GM23248 (cell line): ENCODE results near the gene TBC1D10A. TPM values are rescaled to one million over a fixed set of nuclear protein-coding genes. Genes with fewer than 3 reads are reported as not detected.

Experiments
- DNase-seq: peaks from one replicate; pipeline ENCODE4 v3.0.0-alpha.2; 2015
- H2AFZ ChIP-seq: fragments of 200-600 bp; sonication (generic); 2 replicates; pipeline ENCODE4 v1.6.1; 2016; ENCODE audit warnings: antibody characterized with exemption
- H3F3A ChIP-seq: fragments of 200-600 bp; sonication (generic); 2 replicates; pipeline ENCODE4 v1.6.1; 2016; ENCODE audit warnings: mild to moderate bottlenecking, antibody characterized with exemption, mixed run types; ENCODE audit not compliant: insufficient read depth
- H3K27ac ChIP-seq: fragments of 200-600 bp; sonication (generic); 2 replicates; pipeline ENCODE4 v1.5.1; 2016; ENCODE audit warnings: mild to moderate bottlenecking
- H3K27me3 ChIP-seq: fragments of 200-600 bp; sonication (generic); replicated peaks from 2 replicates; pipeline ENCODE4 v1.6.1; 2016; ENCODE audit warnings: mild to moderate bottlenecking; ENCODE audit not compliant: insufficient read depth
- H3K36me3 ChIP-seq: fragments of 200-600 bp; sonication (generic); 2 replicates; pipeline ENCODE4 v1.6.1; 2016; ENCODE audit warnings: low read depth, mild to moderate bottlenecking
- H3K4me1 ChIP-seq: fragments of 200-600 bp; sonication (generic); 2 replicates; pipeline ENCODE4 v1.6.1; 2016; ENCODE audit warnings: mild to moderate bottlenecking; ENCODE audit not compliant: insufficient read depth
- H3K4me2 ChIP-seq: fragments of 200-600 bp; sonication (generic); one replicate; pipeline ENCODE4 v1.6.1; 2016; ENCODE audit warnings: mild to moderate bottlenecking; ENCODE audit not compliant: unreplicated experiment
- H3K4me3 ChIP-seq: fragments of 200-600 bp; sonication (generic); 2 replicates; pipeline ENCODE4 v1.5.1; 2016; ENCODE audit warnings: mild to moderate bottlenecking
- H3K79me2 ChIP-seq: fragments of 200-600 bp; sonication (generic); 2 replicates; pipeline ENCODE4 v1.6.1; 2016; ENCODE audit warnings: mild to moderate bottlenecking; ENCODE audit not compliant: insufficient read depth
- H3K9ac ChIP-seq: fragments of 200-600 bp; sonication (generic); 2 replicates; pipeline ENCODE4 v1.6.1; 2016; ENCODE audit warnings: mild to moderate bottlenecking
- H3K9me2 ChIP-seq: fragments of 200-600 bp; sonication (generic); 2 replicates; pipeline ENCODE4 v1.6.1; 2016; ENCODE audit warnings: mixed run types, mild to moderate bottlenecking, moderate library complexity; ENCODE audit not compliant: insufficient read depth
- H3K9me3 ChIP-seq: fragments of 200-600 bp; sonication (generic); one replicate; pipeline ENCODE4 v1.6.1; 2017; ENCODE audit warnings: low read depth
- H4K20me1 ChIP-seq: fragments of 200-600 bp; sonication (generic); 2 replicates; pipeline ENCODE4 v1.6.0; 2016; ENCODE audit not compliant: insufficient read depth
- EZH2 ChIP-seq: fragments of 200-600 bp; sonication (generic); IDR thresholded peaks from 2 replicates; pipeline ENCODE4 v1.6.1; 2018; ENCODE audit warnings: antibody characterized with exemption, mild to moderate bottlenecking; ENCODE audit not compliant: insufficient read depth, poor library complexity, severe bottlenecking
- EZH2phosphoT487 ChIP-seq: fragments of 200-600 bp; sonication (generic); IDR thresholded peaks from 2 replicates; pipeline ENCODE4 v1.6.1; 2018; ENCODE audit warnings: antibody characterized with exemption, moderate library complexity, mild to moderate bottlenecking, low read depth; ENCODE audit not compliant: insufficient read depth
- WGBS, 2 experiments: methylation state at CpG; one replicate each; pipeline ENCODE4 v1.1.6; 2015 to 2017; ENCODE audit warnings: low lambda C conversion rate in 2 of 2, low coverage in 1 of 2; ENCODE audit errors: missing lambda C conversion rate in 2 of 2; 5-methylcytosine and 5-hydroxymethylcytosine counted together
- in situ Hi-C: fragments of 300-500 bp; cut with MboI; formaldehyde crosslinking; loops from 2 replicates; pipeline ENCODE4 v1.15.0; 2020
- polyA plus RNA-seq: library from polyadenylated mRNA; unstranded; fragments of >200 nt; fragmentation: Nextera tagmentation; extraction: Ambion mirVana; gene quantifications from 2 replicates; pipeline ENCODE4 v1.2.1, GENCODE V29; 2016
- total RNA-seq: library from RNA; depleted of rRNA; stranded (reverse); fragments of >200 nt; shearing (Covaris generic); gene quantifications from 2 replicates; pipeline ENCODE4 v1.2.3, GENCODE V29; 2014

Gene TBC1D10A
- total and polyA plus RNA-seq, 2 experiments from 2014 or later: 16.9 to 21.9 TPM

DNA sequence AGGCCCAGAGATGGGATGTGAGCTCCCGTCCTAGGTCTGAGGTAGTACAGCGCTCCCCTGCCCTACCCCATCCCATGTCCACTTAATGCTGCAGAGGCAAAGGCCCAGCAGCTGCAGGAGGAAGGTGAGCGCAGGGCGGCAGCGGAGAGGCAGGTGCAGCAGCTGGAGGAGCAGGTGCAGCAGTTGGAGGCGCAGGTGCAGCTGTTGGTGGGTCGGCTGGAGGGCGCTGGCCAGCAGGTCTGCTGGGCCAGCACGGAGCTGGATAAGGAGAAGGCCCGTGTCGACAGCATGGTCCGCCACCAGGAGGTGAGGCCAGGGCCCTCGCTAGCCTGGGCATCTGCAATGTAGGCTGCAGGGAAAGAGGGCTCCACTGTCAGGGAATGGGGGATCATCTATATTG is 45.2 kb upstream of the TBC1D10A start:
- H3K27me3 ChIP-seq: no peaks in the 10 kb centered on the region
- H3K9ac ChIP-seq: no peak overlapping the region
- TF ChIP-seq EZH2phosphoT487 (no peak), EZH2 (no peak)
- H3K9me3 ChIP-seq: no peaks in the 10 kb centered on the region
- H2AFZ ChIP-seq: no peak overlapping the region
- H3K79me2 ChIP-seq: no peaks in the 10 kb centered on the region
- no peaks in the 10 kb centered on the region for H3K4me1 ChIP-seq
- no peak overlapping the region for H3K27ac ChIP-seq
- in situ Hi-C loops: no loop called here
- H3K4me2 ChIP-seq: no peak overlapping the region
- no peaks in the 10 kb centered on the region for H3K9me2 ChIP-seq
- no peaks in the 10 kb centered on the region for H4K20me1 ChIP-seq
- DNase-seq: no peak
- no peak overlapping the region for H3K4me3 ChIP-seq
- no peaks in the 10 kb centered on the region for H3K36me3 ChIP-seq
- 73 to 78% methylated on average over 13 of the region's 13 CpGs for WGBS, 2 experiments
- H3F3A ChIP-seq: no peaks in the 10 kb centered on the region

DNA sequence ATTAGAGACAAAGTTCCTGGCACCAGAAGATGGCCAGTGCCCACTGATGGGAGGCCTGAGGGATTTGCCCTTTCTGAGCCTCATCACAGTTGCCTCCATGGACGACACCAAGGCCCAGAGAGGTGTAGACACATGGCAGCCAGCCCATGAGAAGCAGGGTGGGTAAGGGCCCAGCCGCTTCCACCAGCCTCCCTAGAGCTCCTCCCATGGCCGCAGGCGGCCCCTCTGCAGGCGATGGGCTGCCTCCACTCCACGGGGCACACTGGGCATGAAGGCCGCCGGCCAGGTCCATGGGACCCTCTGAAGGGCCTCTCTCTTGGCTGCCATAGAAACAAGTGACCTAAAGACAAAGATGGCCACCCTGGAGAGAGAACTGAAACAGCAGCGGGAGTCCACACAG is 44.6 kb upstream of the TBC1D10A start:
- Histone ChIP-seq H3K9me2 (no peaks in the 10 kb centered on the region), H3K27me3 (no peaks in the 10 kb centered on the region), H2AFZ (no peak overlapping the region), H3K79me2 (no peaks in the 10 kb centered on the region), H3K4me1 (no peaks in the 10 kb centered on the region), H3F3A (no peaks in the 10 kb centered on the region), H3K27ac (no peak overlapping the region), H4K20me1 (no peaks in the 10 kb centered on the region), H3K4me2 (no peak overlapping the region), H3K9me3 (no peaks in the 10 kb centered on the region), H3K36me3 (no peaks in the 10 kb centered on the region), H3K9ac (no peak overlapping the region), H3K4me3 (no peak overlapping the region)
- in situ Hi-C loops: no loop called here
- DNase-seq: no peak
- TF ChIP-seq EZH2 (no peak), EZH2phosphoT487 (no peak)
- 82 to 85% methylated on average over 9 of the region's 9 CpGs for WGBS, 2 experiments

DNA sequence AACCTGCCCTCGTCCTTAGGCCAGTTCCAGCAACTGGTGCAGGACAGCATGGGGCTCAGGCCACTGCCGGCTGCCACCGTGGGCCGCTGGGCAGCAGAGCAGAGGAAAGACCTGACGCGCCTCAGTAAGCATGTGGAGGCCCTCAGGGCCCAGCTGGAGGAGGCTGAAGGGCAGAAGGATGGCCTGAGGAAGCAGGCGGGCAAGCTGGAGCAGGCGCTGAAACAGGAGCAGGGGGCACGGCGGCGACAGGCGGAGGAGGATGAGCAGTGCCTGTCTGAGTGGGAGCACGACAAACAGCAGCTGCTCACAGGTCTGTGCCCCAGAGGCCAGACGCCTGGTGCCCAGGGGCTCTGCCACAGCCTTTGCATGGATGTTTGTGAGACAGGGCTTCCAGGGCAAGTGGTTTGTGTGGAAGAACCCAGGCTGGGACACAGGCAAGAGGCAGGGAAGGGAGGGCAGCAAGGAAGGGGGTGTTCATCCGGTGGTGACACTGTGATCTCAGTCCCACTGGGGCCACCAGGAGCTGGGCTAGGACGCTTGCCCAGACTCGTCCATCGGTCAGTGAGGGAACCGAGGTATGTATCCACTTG is 44.0 kb upstream of the TBC1D10A start:
- no peaks in the 10 kb centered on the region for H4K20me1 ChIP-seq
- 83 to 84% methylated on average over 18 to 19 of the region's 19 CpGs for WGBS, 2 experiments
- H3K9me2 ChIP-seq: no peaks in the 10 kb centered on the region
- no peaks in the 10 kb centered on the region for H3K27me3 ChIP-seq
- H3K4me2 ChIP-seq: no peak overlapping the region
- H3K27ac ChIP-seq: no peak overlapping the region
- H3K36me3 ChIP-seq: no peaks in the 10 kb centered on the region
- no peaks in the 10 kb centered on the region for H3K79me2 ChIP-seq
- H2AFZ ChIP-seq: no peak overlapping the region
- no peaks in the 10 kb centered on the region for H3K4me1 ChIP-seq
- TF ChIP-seq EZH2phosphoT487: no peak
- TF ChIP-seq EZH2: no peak
- H3K9ac ChIP-seq: no peak overlapping the region
- DNase-seq: no peak
- no peaks in the 10 kb centered on the region for H3K9me3 ChIP-seq
- in situ Hi-C loops: no loop called here
- no peak overlapping the region for H3K4me3 ChIP-seq
- no peaks in the 10 kb centered on the region for H3F3A ChIP-seq

DNA sequence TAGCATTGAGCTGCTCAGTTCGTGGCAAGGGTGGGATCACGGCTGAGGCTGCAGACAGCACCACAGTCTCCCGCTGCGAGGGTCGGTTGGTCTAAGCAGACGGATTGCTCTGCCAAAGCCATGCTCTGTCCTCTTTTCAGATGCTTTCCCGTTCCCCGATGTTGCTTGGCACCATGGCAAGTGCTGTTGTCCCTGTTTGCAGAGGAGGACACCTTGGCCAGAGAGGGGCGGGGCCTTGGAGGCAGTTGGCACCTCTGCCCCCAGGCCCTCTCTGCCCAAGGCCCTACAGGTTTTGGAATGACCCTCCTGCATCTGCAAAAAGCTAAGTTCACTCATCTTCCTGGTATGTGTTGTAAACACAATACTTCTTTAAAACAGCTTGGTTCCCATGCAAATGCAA is 41.7 kb upstream of the TBC1D10A start:
- no peaks in the 10 kb centered on the region for H3K36me3 ChIP-seq
- H3K4me1 ChIP-seq: no peaks in the 10 kb centered on the region
- H3K4me2 ChIP-seq: no peak overlapping the region
- TF ChIP-seq EZH2phosphoT487: no peak
- no peak for TF ChIP-seq EZH2
- H4K20me1 ChIP-seq: no peaks in the 10 kb centered on the region
- no peaks in the 10 kb centered on the region for H3K9me2 ChIP-seq
- no peaks in the 10 kb centered on the region for H3K79me2 ChIP-seq
- no peak overlapping the region for H3K4me3 ChIP-seq
- H3K9me3 ChIP-seq: no peaks in the 10 kb centered on the region
- no peaks in the 10 kb centered on the region for H3K27me3 ChIP-seq
- in situ Hi-C loops: no loop called here
- no peak for DNase-seq
- no peak overlapping the region for H3K9ac ChIP-seq
- no peak overlapping the region for H3K27ac ChIP-seq
- WGBS, 2 experiments: 66 to 74% methylated on average over 9 of the region's 9 CpGs
- H3F3A ChIP-seq: no peaks in the 10 kb centered on the region
- H2AFZ ChIP-seq: no peak overlapping the region

DNA sequence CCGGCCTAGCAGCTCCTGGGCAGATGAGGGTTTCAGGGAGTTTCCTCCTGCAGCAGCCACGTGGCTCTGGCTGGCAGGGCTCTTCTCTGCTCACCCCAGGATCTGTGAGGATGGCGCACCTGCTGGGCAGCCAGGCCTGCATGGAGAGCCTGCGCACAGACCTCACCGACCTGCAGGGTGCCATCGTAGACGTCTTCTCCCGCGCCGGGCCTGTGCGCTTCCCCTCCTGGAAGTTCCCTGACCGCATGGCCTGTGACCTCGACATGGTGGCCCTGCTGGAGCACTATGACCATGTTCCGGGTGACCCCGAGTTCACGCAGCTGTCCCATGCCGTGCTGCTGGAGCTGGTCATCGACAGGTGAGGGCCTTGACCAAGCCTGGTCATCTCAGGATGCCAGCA is 39.1 kb upstream of the TBC1D10A start:
- Histone ChIP-seq H3K4me2 (no peak overlapping the region), H3K4me1 (no peaks in the 10 kb centered on the region), H3K9me2 (no peaks in the 10 kb centered on the region), H3K9ac (no peak overlapping the region), H2AFZ (no peak overlapping the region), H3K9me3 (no peaks in the 10 kb centered on the region), H3K36me3 (no peaks in the 10 kb centered on the region), H3K79me2 (no peaks in the 10 kb centered on the region), H3K27ac (no peak overlapping the region), H3F3A (no peaks in the 10 kb centered on the region), H3K4me3 (no peak overlapping the region), H4K20me1 (no peaks in the 10 kb centered on the region), H3K27me3 (no peaks in the 10 kb centered on the region)
- in situ Hi-C loops: no loop called here
- no peak for DNase-seq
- no peak for TF ChIP-seq EZH2phosphoT487
- no peak for TF ChIP-seq EZH2
- WGBS, 2 experiments: 85 to 87% methylated on average over 18 of the region's 18 CpGs
